HFFc6 (cell line): ENCODE data around the gene CFAP299. TPM values are rescaled to one million over a fixed set of nuclear protein-coding genes. Genes with fewer than 3 reads are reported as not detected.
"Not testable (repeated sequence)": the region's sequence is repeated elsewhere in the genome, so short reads cannot be mapped to it uniquely, and the experiment has no call there.

Experiments
- DNase-seq: peaks from one replicate; pipeline ENCODE4 v3.0.0-alpha.2; 2018
- H3K27ac Mint-ChIP-seq: 2 replicates; pipeline ENCODE4 v1.8.0; 2020; ENCODE audit warnings: mild to moderate bottlenecking, mixed read lengths
- H3K27me3 Mint-ChIP-seq: 2 replicates; pipeline ENCODE4 v1.8.0; 2021; ENCODE audit warnings: mild to moderate bottlenecking, moderate library complexity, mixed read lengths; ENCODE audit not compliant: insufficient read depth
- H3K36me3 Mint-ChIP-seq: 2 replicates; pipeline ENCODE4 v1.8.0; 2021; ENCODE audit warnings: low read depth, mixed read lengths
- H3K4me1 Mint-ChIP-seq: 2 replicates; pipeline ENCODE4 v1.8.0; 2020; ENCODE audit warnings: low read depth, mixed read lengths
- H3K4me3 Mint-ChIP-seq: 2 replicates; pipeline ENCODE4 v1.8.0; 2020; ENCODE audit warnings: mild to moderate bottlenecking, moderate library complexity, mixed read lengths
- H3K9me3 Mint-ChIP-seq: 2 replicates; pipeline ENCODE4 v1.8.0; 2020; ENCODE audit warnings: mild to moderate bottlenecking, mixed read lengths
- total RNA-seq, 6 experiments: library from RNA; stranded (reverse); fragmentation: NEBNext Ultra II Directional; extraction: Animal tissue kit (Norgen Biotek cat#: 25700); gene quantifications; 2 replicates in 1 of 6; 3 replicates in 5 of 6; pipeline ENCODE4 v1.2.3, GENCODE V29; 2021
- TF ChIP-seq, protein P1 (sequence below): fragments of 200-600 bp; sonication (generic); IDR thresholded peaks from 2 replicates; pipeline ENCODE4 v1.5.0; 2021; ENCODE audit warnings: antibody characterized with exemption, mild to moderate bottlenecking

CFAP299 gene
- total RNA-seq, 6 experiments from 2014 or later: 4.8 to 9.0 (median 8.7) TPM

DNA sequence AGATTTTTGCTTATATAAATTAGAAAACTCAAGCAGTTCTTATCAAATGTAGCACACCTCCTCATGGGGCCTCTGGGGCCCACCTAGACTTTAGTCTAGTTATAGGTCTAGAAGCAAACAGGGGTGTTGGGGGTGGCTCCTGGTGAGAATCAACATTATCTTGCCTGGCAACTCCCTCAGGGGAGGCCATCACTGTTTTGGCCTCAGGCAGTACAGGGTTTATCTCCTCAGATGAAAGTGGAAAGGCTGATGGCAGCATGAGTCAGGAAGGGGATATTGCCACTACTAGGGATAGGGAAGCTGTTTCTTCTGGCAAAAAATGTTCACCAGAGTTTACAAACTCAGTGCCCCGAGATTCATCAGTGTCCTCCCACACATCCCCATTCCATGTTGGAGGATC, 462.6 kb downstream of the CFAP299 start:
- H3K9me3 Mint-ChIP-seq: peaks cover 22% of the 10 kb centered on the region
- H3K4me3 Mint-ChIP-seq: no peak overlapping the region
- peaks cover 12% of the 10 kb centered on the region for H3K4me1 Mint-ChIP-seq
- no peak for DNase-seq
- H3K27ac Mint-ChIP-seq: no peak overlapping the region
- H3K36me3 Mint-ChIP-seq: peaks cover 33% of the 10 kb centered on the region
- TF ChIP-seq, protein P1, sequence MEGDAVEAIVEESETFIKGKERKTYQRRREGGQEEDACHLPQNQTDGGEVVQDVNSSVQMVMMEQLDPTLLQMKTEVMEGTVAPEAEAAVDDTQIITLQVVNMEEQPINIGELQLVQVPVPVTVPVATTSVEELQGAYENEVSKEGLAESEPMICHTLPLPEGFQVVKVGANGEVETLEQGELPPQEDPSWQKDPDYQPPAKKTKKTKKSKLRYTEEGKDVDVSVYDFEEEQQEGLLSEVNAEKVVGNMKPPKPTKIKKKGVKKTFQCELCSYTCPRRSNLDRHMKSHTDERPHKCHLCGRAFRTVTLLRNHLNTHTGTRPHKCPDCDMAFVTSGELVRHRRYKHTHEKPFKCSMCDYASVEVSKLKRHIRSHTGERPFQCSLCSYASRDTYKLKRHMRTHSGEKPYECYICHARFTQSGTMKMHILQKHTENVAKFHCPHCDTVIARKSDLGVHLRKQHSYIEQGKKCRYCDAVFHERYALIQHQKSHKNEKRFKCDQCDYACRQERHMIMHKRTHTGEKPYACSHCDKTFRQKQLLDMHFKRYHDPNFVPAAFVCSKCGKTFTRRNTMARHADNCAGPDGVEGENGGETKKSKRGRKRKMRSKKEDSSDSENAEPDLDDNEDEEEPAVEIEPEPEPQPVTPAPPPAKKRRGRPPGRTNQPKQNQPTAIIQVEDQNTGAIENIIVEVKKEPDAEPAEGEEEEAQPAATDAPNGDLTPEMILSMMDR: no peak
- no peaks in the 10 kb centered on the region for H3K27me3 Mint-ChIP-seq

DNA sequence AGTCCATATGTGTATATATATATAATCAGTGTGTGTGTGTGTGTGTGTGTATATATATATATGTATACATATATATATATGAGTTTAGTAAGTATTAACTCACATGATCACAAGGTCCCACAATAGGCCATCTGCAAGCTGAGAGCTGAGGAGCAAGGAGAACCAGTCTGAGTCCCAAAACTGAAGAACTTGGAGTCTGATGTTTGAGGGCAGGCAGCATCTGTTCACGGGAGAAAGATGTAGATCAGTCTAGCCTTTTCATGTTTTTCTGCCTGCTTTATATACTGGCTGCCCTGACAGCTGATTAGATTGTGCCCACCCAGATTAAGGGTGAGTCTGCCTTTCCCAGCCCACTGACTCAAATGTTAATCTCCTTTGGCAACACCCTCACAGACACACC, 465.2 kb downstream of the CFAP299 start:
- H3K4me3 Mint-ChIP-seq, H3K27me3 Mint-ChIP-seq, H3K4me1 Mint-ChIP-seq, H3K27ac Mint-ChIP-seq, DNase-seq: not testable (repeated sequence)
- Mint-ChIP-seq H3K36me3 (peaks cover 27% of the 10 kb centered on the region), H3K9me3 (peaks cover 22% of the 10 kb centered on the region)

DNA sequence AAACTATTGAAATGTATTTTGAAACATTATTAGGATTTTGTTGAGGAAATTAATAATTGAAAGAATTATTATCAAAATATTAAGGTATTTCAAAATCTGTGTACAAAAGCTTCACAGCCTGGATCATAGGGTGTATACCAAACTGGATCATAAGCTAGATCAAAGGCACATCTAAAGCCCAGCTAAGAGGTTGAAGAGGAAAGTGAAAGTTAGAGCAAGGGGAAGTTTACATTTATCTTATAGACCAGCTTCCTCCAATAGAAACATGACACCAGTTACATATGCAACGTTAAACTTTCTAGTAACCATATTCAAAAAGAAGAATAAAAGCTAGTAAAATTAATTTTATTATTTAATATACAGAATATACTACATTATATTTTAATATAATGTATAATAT, 467.8 kb downstream of the CFAP299 start:
- TF ChIP-seq, protein P1: no peak
- no peaks in the 10 kb centered on the region for H3K27me3 Mint-ChIP-seq

DNA sequence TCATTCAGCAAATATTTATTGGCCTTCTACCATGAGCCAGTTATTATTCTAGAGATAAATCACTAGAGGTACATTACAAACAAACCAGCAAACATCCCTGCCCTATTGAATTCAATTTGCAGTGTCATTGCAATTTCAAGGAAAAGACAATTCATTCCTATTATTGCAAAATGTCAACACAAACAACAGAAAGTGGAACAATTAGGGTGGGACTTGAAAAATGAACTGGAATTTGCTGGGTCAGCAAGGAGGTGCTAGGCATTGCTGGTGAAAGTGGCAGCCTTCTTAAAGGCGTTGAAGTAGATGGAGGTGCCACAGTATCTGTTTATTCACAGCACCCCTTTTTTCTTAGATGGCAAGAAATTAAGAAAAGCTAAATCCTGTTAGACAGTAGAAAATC, 470.9 kb downstream of the CFAP299 start:
- DNase-seq: no peak
- Mint-ChIP-seq H3K27ac (no peak overlapping the region), H3K9me3 (no peaks in the 10 kb centered on the region), H3K4me1 (peaks cover 8% of the 10 kb centered on the region), H3K27me3 (no peaks in the 10 kb centered on the region), H3K4me3 (no peak overlapping the region), H3K36me3 (no peaks in the 10 kb centered on the region)
- TF ChIP-seq, protein P1: no peak

More for the DNA sequence above, 467.8 kb downstream of the CFAP299 start:
- Mint-ChIP-seq H3K4me3 (no peak overlapping the region), H3K4me1 (peaks cover 8% of the 10 kb centered on the region), H3K36me3 (peaks cover 4% of the 10 kb centered on the region; the same call in 1 of the 2 replicates), H3K9me3 (peaks cover 3% of the 10 kb centered on the region), H3K27ac (no peak overlapping the region)
- DNase-seq: no peak

DNA sequence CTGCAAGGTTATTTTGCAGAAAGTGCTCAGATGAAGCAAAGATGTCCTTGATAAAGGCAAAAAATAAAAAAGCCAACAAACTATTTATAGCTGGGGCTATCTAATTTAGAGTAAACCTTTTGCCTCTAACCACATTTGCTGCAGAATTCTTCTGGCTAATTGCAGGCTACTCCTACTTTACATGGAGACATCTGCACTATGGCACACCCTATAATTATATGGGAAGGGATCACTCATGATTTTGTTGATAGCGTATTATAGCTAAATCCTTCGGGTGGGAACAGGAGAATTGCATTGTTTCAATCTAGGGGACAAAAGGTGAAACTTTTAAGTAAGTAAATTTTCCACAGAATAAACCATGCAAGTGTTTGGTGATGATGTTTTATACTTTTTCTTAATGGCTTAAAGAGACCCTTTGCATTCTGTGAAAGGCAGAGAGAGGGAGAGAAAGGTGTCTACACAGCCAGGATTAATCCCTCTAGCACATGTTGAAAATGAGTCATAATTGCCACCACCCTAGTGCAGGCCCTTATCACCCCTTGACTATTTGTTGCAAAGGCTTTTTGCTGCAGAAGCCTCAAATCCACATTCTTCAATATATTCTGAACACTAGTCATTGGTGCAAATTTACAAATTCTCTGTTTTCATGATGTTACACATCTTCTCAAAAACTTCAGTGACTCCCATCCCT, 473.7 kb downstream of the CFAP299 start:
- no peaks in the 10 kb centered on the region for H3K9me3 Mint-ChIP-seq
- H3K36me3 Mint-ChIP-seq: no peaks in the 10 kb centered on the region
- TF ChIP-seq, protein P1: no peak
- no peaks in the 10 kb centered on the region for H3K27me3 Mint-ChIP-seq
- H3K27ac Mint-ChIP-seq: no peak overlapping the region
- H3K4me3 Mint-ChIP-seq: no peak overlapping the region
- peaks cover 12% of the 10 kb centered on the region for H3K4me1 Mint-ChIP-seq
- no peak for DNase-seq

DNA sequence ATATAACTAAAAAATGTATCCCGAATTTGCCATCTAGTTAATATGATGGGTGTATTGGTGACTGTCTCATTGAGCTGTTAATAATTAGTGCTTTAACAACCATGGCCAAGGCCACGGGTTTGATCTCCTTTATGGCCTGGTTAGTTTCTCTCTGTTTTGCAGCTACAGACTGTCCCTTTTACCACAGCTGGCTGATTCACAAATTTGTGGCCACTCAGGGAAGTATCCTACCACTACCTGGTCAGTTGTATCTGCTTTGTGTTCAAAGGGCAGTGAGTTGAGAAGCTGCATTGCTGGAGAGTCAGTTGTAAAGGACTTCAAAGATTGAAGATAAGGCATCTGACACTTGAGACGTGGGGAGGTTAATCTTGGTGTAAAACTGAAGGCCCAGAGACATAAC, 475.9 kb downstream of the CFAP299 start:
- no peaks in the 10 kb centered on the region for H3K9me3 Mint-ChIP-seq
- DNase-seq: no peak
- H3K27ac Mint-ChIP-seq: no peak overlapping the region
- TF ChIP-seq, protein P1: no peak
- H3K4me1 Mint-ChIP-seq: peaks cover 7% of the 10 kb centered on the region
- no peak overlapping the region for H3K4me3 Mint-ChIP-seq
- 0 out of 2 replicates have a peak, but pooled peaks cover 1% of the 10 kb centered on the region for H3K27me3 Mint-ChIP-seq
- H3K36me3 Mint-ChIP-seq: no peaks in the 10 kb centered on the region
